BJ (cell line): Measurements from ENCODE around the gene ZC3HAV1. TPM values are rescaled to one million over a fixed set of nuclear protein-coding genes. Genes with fewer than 3 reads are reported as not detected.
"Not testable (repeated sequence)": the region's sequence is repeated elsewhere in the genome, so short reads cannot be mapped to it uniquely, and the experiment has no call there.

Experiments used
- CTCF ChIA-PET: fragments of 350-600 bp; formaldehyde crosslinking; extraction: SDS; loops from one replicate; lab custom pipeline; 2021; ENCODE audit warnings: antibody characterized with exemption, inconsistent platforms; lab: Yijun Ruan, JAX
- POLR2A ChIA-PET: fragments of 300-600 bp; sonication (Branson Sonifier 250); formaldehyde crosslinking; extraction: SDS; loops from one replicate; lab custom pipeline; 2021; ENCODE audit warnings: antibody characterized with exemption; lab: Charles Lee
- DNase-seq: peaks from one replicate; pipeline ENCODE4 v3.0.0-alpha.2; 2011; ENCODE audit warnings: low read depth
- H3K27me3 ChIP-seq: 2 replicates; pipeline ENCODE4 v1.6.0; 2011; ENCODE audit warnings: low read length; ENCODE audit not compliant: control insufficient read depth, insufficient read depth
- H3K36me3 ChIP-seq: 2 replicates; pipeline ENCODE4 v1.5.1; 2011; ENCODE audit warnings: low read length; ENCODE audit not compliant: control insufficient read depth, insufficient read depth
- H3K4me3 ChIP-seq: 2 replicates; pipeline ENCODE4 v1.5.1; 2011; ENCODE audit warnings: low read depth, mild to moderate bottlenecking, control low read depth, low read length
- polyA plus RNA-seq: library from polyadenylated mRNA; depleted of rRNA; stranded (reverse); fragments of >200 nt; gene quantifications from 2 replicates; pipeline ENCODE4 v1.2.3, GENCODE V29; 2011
- TF ChIP-seq, protein P1 (sequence below): IDR thresholded peaks from 2 replicates; pipeline ENCODE4 v1.5.1; 2011; ENCODE audit warnings: low read depth, mild to moderate bottlenecking, control low read depth, inconsistent platforms, low read length, moderate library complexity; ENCODE audit not compliant: insufficient read depth

The ZC3HAV1 gene
- polyA plus RNA-seq, 1 experiment = 21.7 TPM

DNA sequence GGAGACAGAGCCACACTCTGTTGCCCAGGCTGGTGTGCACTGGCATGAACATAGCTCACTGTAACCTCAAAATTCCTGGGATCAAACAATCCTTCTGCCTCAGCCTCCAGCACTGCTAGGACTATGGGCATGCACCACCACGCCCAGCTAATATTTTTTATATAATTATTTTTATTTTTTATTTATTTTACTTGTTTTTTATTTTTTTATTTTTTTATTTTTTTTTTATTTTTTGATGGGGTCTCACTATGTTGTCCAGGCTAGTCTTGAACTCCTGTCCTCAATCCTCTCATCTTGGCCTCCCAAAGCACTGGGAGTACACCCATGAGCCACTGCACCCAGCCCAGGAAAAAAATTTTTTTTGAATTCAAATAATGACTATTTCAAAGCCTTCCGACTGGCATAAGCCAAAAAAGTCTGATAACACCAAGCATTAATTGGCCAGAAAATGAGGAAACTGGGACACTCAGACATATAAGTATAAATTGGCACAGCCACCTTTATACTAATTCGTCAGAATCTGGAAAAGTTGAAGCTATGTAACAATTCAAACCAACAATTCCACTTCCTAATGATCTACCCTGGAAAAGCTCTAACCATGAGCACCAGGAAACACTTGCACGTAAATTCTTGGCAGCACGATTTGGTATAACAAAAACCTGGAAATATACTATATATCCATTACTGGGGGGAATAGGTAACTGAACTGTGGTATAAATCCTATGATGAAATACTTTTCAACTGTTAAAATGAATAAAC is 6.3 kb downstream of the ZC3HAV1 start:
- no peak for DNase-seq
- H3K27me3 ChIP-seq = no peaks in the 10 kb centered on the region
- TF ChIP-seq, protein P1, sequence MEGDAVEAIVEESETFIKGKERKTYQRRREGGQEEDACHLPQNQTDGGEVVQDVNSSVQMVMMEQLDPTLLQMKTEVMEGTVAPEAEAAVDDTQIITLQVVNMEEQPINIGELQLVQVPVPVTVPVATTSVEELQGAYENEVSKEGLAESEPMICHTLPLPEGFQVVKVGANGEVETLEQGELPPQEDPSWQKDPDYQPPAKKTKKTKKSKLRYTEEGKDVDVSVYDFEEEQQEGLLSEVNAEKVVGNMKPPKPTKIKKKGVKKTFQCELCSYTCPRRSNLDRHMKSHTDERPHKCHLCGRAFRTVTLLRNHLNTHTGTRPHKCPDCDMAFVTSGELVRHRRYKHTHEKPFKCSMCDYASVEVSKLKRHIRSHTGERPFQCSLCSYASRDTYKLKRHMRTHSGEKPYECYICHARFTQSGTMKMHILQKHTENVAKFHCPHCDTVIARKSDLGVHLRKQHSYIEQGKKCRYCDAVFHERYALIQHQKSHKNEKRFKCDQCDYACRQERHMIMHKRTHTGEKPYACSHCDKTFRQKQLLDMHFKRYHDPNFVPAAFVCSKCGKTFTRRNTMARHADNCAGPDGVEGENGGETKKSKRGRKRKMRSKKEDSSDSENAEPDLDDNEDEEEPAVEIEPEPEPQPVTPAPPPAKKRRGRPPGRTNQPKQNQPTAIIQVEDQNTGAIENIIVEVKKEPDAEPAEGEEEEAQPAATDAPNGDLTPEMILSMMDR = no peak
- no peak overlapping the region for H3K4me3 ChIP-seq
- no peaks in the 10 kb centered on the region for H3K36me3 ChIP-seq
- POLR2A ChIA-PET = no interaction called here
- CTCF ChIA-PET = interaction anchor here (0.7 to 1.3 kb wide), 2 partner anchors 9 to 28 kb away, joined by 3 read pairs; no protein-coding TSS in a partner anchor

DNA sequence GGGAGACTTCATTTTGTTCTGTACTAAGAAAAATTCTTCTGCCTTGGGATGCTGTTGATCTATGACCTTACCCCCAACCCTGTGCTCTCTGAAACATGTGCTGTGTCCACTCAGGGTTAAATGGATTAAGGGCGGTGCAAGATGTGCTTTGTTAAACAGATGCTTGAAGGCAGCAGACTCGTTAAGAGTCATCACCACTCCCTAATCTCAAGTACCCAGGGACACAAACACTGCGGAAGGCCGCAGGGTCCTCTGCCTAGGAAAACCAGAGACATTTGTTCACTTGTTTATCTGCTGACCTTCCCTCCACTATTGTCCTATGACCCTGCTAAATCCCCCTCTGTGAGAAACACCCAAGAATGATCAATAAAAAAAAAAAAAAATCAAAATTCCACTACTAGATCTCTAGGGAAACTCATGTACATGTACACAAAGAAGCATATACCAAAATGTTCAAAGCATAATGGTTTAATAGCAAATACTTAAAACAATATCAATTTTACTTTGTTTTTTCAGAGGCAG is 7.8 kb downstream of the ZC3HAV1 start:
- DNase-seq, POLR2A ChIA-PET, H3K27me3 ChIP-seq, H3K4me3 ChIP-seq, CTCF ChIA-PET, H3K36me3 ChIP-seq: not testable (repeated sequence)

DNA sequence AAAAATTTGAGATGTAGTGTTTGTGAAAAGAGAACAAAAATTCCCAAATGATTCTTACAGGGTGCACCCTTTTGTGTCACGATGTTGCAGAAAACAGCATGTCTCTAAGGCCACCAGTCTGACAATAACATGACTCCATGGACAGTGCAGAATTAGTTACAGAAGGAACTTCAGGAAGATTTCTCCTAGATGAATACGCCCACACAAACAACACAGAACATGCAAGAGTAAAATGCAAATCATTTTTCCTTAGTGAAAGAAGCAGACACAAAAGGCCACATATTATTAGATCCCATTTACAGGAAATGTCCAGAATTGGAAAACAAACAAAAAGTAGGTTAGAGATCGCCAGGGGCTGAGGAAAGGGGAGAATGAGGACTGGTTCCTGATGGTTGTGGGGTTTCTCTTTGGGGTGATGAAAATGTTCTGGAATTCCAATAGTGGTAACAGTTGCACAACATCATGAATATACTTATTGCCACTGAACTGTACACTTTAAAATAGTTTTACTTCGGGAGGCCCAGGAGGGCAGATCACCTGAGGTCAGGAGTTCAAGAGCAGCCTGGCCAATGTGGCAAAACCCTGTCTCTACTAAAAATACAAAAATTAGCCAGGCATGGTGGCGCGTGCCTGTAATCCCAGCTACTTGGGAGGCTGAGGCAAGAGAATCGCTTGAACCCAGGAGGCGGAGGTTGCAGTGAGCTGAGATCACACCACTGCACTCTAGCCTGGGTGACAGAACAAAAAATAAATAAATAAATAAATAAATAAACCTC is 10.2 kb downstream of the ZC3HAV1 start:
- CTCF ChIA-PET = interaction anchor here (1.0 kb wide), 1 partner anchor 213 kb away, joined by 3 read pairs; no protein-coding TSS in a partner anchor
- H3K4me3 ChIP-seq = no peak overlapping the region

DNA sequence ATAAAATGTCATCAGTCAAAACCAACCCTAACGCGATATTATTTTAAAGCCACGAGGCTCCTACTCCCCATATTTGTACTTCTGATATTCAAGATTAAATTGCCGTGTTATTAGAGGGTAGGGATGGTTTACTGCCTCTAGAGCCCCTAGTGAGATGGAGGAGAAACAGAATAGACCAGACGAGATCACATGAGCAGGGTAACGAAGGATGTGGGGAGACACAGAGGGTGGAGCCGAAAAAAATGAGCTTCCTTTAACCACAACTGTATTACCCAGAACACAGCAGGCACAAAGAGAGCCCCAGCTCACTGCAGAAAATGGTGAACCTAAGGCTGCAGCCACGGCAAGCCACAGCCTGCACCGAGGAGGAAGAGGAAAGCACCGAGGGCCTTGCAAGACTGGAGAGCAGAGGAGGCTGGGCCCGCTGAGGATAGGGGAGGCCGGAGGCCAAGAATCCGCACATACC is 14.3 kb downstream of the ZC3HAV1 start:
- no peak for DNase-seq
- ChIA-PET CTCF (interaction anchor here (1.0 to 1.2 kb wide), 2 partner anchors 19 to 120 kb away, joined by 3 to 5 read pairs; no protein-coding TSS in a partner anchor), POLR2A (no interaction called here)
- TF ChIP-seq, protein P1 = no peak
- Histone ChIP-seq H3K4me3 (no peak overlapping the region), H3K27me3 (no peaks in the 10 kb centered on the region), H3K36me3 (peaks cover 1% of the 10 kb centered on the region)

More for the DNA sequence above, 10.2 kb downstream of the ZC3HAV1 start:
- TF ChIP-seq, protein P1 = no peak
- POLR2A ChIA-PET = no interaction called here
- peaks cover 1% of the 10 kb centered on the region for H3K36me3 ChIP-seq
- no peaks in the 10 kb centered on the region for H3K27me3 ChIP-seq
- no peak for DNase-seq

DNA sequence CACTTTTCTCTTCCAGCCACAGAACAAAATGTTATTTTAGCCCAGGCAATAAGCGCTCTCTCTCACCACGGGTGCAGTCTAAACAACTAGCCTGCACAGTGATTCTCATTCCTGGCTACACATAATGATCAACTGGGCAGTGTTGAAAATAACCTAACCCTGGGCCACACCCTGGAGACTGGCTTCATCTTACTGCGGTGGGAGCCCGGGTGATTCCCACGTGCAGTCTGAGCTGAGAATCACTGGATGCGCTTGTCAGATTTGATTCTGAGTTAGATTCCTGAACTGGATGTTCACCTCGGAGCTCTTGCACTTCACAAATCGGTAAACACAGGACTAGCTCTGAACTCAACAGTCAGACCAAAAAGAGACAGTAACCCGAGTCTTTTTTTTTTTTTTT is 14.9 kb downstream of the ZC3HAV1 start:
- ChIA-PET CTCF (interaction anchor here (1.0 to 1.5 kb wide), 3 partner anchors 20 to 119 kb away, joined by 3 to 8 read pairs (median 5); no protein-coding TSS in a partner anchor), POLR2A (no interaction called here)
- Histone ChIP-seq H3K4me3 (no peak overlapping the region), H3K36me3 (peaks cover 1% of the 10 kb centered on the region), H3K27me3 (no peaks in the 10 kb centered on the region)
- no peak for DNase-seq
- TF ChIP-seq, protein P1 = no peak
